Left ventricle myocardium inferior (tissue), 1 donor: ENCODE results near the gene PDILT. TPM values are rescaled to one million over a fixed set of nuclear protein-coding genes. Genes with fewer than 3 reads are reported as not detected.

Experiments used
- DNase-seq: peaks from one replicate; pipeline ENCODE4 v3.0.0-alpha.2; 2020
- H3K27ac ChIP-seq: fragments of 200-600 bp; replicated peaks from 2 replicates; pipeline ENCODE4 v1.8.0; 2021
- H3K27me3 ChIP-seq: fragments of 200-600 bp; 2 replicates; pipeline ENCODE4 v1.8.0; 2021; ENCODE audit warnings: low read depth
- H3K36me3 ChIP-seq: fragments of 200-600 bp; 2 replicates; pipeline ENCODE4 v1.8.0; 2021
- H3K4me1 ChIP-seq: fragments of 200-600 bp; 2 replicates; pipeline ENCODE4 v1.8.0; 2021
- H3K4me3 ChIP-seq: fragments of 200-600 bp; 2 replicates; pipeline ENCODE4 v1.8.0; 2021; ENCODE audit warnings: mild to moderate bottlenecking, moderate library complexity
- H3K9me3 ChIP-seq: fragments of 200-600 bp; replicated peaks from 2 replicates; pipeline ENCODE4 v1.8.0; 2021
- CTCF ChIP-seq: fragments of 200-600 bp; IDR thresholded peaks from 2 replicates; pipeline ENCODE4 v1.8.0; 2021; ENCODE audit warnings: antibody characterized with exemption, mild to moderate bottlenecking, borderline replicate concordance
- intact Hi-C: fragments of 100-400 bp; cut with micrococcal nuclease; formaldehyde crosslinking; loops from one replicate; pipeline ENCODE4 v1.11.0; 2022
- total RNA-seq: library from RNA; stranded (reverse); fragmentation: NEBNext Ultra II Directional; extraction: Animal tissue kit (Norgen Biotek cat#: 25700); gene quantifications from one replicate; pipeline ENCODE4 v1.2.1, GENCODE V29; 2021
- donor health status: DM: no; HTN: yes; CAD: no; lungs with severe emphysema.

PDILT gene
- total RNA-seq, 1 donor from 2014 or later, result not detected

DNA sequence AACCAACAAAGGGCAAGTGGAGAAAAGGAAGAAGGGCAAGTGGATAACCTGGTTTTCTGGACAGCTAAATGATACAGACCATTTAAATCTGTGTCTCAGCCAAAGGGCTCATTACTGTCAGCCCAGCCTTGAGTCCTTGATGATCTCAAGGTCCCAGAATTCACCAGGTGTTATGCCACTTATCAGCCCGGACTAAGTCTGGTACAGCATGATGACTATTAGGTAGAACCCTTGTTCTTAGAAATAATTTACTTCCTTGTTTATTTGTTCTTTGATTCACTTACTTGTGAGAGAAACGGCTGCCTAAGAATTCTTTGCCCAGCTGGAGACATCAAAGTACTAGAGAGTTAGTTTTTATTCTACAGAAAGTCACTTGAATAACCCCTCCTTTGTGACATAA, 3.5 kb downstream of the PDILT start:
- no peak overlapping the region for H3K4me3 ChIP-seq
- no peaks in the 10 kb centered on the region for H3K36me3 ChIP-seq
- H3K4me1 ChIP-seq, result no peaks in the 10 kb centered on the region
- intact Hi-C loops, result no loop called here
- no peak for DNase-seq
- no peak overlapping the region for H3K27ac ChIP-seq
- no peaks in the 10 kb centered on the region for H3K27me3 ChIP-seq
- no peaks in the 10 kb centered on the region for H3K9me3 ChIP-seq
- no peak for TF ChIP-seq CTCF

GRCh38 chr16:20399185-20399584, 5.4 kb downstream of the PDILT start:
- H3K4me1 ChIP-seq, result peaks cover 5% of the 10 kb centered on the region
- no peaks in the 10 kb centered on the region for H3K27me3 ChIP-seq
- DNase-seq, result no peak
- H3K4me3 ChIP-seq, result no peak overlapping the region
- H3K9me3 ChIP-seq, result no peaks in the 10 kb centered on the region
- no peak overlapping the region for H3K27ac ChIP-seq
- no peak for TF ChIP-seq CTCF
- no peaks in the 10 kb centered on the region for H3K36me3 ChIP-seq
- intact Hi-C loops, result no loop called here

DNA sequence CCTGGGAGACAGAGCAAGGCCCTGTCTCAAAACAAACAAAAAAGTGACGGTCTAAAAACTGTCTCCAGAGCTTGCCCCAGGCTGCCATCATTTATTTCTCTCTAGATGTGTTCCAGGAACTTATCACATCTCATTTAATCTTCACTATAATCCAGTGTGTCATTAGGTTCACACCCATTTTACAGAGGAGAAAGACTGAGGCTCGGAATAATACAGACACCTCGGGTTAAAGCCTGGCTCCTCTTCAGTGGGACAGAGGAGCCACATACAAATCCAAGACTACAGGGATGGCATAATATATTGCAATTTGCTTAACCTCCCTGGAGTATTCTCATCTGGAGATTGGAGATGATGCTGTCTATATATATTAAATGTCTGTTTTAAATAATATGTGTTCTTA, 5.9 kb downstream of the PDILT start:
- no peaks in the 10 kb centered on the region for H3K27me3 ChIP-seq
- H3K27ac ChIP-seq, result no peak overlapping the region
- H3K9me3 ChIP-seq, result no peaks in the 10 kb centered on the region
- no peaks in the 10 kb centered on the region for H3K36me3 ChIP-seq
- DNase-seq, result no peak
- intact Hi-C loops, result no loop called here
- peaks cover 5% of the 10 kb centered on the region for H3K4me1 ChIP-seq
- H3K4me3 ChIP-seq, result no peak overlapping the region
- TF ChIP-seq CTCF, result no peak

GRCh38 chr16:20397468-20398074, 7.0 kb downstream of the PDILT start:
- DNase-seq, result no peak
- intact Hi-C loops, result no loop called here
- Histone ChIP-seq H3K27me3 (no peaks in the 10 kb centered on the region), H3K36me3 (no peaks in the 10 kb centered on the region), H3K4me3 (no peak overlapping the region), H3K27ac (no peak overlapping the region), H3K9me3 (no peaks in the 10 kb centered on the region), H3K4me1 (peaks cover 5% of the 10 kb centered on the region)
- no peak for TF ChIP-seq CTCF

- intact Hi-C loops, result no loop called here
- Histone ChIP-seq H3K4me3 (no peak overlapping the region), H3K27me3 (no peaks in the 10 kb centered on the region), H3K4me1 (peaks cover 5% of the 10 kb centered on the region), H3K36me3 (no peaks in the 10 kb centered on the region), H3K27ac (no peak overlapping the region), H3K9me3 (no peaks in the 10 kb centered on the region)
- no peak for TF ChIP-seq CTCF
- no peak for DNase-seq
Observed at GRCh38 chr16:20396846-20397467, 7.6 kb downstream of the PDILT start.
